Measurements from ENCODE around the gene ACOX1.

Gene ACOX1

DNA sequence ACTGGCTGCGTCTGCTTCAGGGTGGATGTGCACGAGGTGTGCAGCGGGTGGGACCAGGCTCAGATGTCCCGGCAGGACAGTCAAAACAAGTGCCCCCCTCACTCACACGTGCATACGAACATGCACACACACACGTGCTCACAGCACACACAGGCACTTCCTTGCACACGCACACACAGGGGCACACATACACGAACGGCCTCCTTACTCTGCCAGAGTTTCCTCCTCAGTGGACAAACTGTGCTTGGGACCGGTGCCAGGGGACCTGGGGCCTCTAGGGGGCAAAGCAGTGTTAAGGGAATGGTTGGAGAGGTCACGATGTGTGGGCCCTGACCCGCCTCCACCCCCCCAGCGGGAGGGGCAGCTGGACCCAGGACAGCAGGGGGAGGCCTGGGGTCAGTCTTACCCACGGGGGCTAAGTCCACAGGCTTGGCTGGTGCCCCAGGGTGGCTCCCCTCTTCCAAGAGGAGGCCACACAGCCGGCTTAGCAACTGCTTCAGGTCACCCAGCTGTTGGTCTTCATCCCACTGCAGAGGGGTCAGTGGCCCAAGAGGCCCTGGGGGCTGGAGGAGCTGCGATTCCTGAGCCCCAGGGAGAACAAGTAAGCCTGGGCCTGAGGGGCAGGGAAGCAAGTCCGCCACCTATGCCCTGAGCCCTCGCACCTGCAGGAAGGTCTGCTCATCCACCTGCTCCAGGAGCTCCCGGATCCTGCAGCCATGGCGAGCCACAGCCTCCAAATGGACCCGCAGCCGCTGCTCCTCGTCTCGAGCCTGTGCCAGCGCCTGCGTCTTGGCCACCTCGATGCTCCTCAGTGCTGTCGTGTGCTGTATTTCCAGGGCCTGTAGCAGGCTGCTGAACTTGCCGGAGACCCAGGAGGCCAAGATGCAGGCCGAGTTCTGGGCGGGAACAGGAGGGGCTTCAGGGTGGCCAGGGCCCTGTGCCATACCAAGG lies 87.1 kb downstream of the ACOX1 start:
- DNase-seq (ENCODE audit: low read depth), result no peak
